DMS114 treated with DMSO at 0.1 percent for 48 hours (cell line): ENCODE results near the gene TTLL6.
"Not testable (repeated sequence)": the region's sequence is repeated elsewhere in the genome, so short reads cannot be mapped to it uniquely, and the experiment has no call there.

ENCODE experiments used
- DNase-seq: peaks from one replicate; lab custom pipeline; 2025; ENCODE audit not compliant: unreplicated experiment; lab: John Stamatoyannopoulos, UW

TTLL6 gene

DNA sequence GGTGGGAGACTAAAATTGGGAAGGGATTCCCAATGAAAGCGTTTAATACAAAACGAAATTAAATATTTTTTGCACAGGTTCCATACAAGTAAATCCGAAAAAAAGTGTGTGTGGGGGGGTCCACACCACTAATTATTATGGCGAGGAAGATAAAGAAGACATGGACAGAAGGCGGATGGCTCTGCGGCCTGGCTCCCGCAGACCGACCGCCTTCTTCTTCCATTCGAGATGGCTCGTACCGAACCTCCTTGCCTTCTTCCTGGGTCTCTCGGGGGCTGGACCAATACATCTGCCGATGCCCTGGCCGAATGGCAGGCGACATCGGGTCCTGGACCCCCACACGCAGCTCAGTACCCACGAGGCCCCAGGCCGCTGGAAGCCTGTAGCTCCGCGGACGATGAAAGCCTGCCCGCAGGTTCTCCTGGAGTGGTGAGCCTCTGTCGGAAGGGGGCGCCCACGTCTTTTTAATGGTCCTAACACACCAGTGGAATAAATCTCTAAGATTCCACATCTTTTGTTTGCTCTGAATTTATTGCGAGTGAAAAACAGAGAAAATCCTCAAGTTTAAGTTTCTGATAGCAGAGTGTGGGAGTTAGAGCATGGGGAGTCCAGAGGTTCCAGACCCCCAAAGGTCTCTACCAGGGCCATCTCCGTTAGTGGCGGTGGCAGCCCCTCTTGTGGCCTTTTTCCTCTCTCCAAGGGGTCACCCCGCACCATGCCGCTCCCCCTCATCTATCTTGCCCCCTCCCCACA, 92.6 kb downstream of the TTLL6 start:
- DNase-seq: peak; percentile 17

DNA sequence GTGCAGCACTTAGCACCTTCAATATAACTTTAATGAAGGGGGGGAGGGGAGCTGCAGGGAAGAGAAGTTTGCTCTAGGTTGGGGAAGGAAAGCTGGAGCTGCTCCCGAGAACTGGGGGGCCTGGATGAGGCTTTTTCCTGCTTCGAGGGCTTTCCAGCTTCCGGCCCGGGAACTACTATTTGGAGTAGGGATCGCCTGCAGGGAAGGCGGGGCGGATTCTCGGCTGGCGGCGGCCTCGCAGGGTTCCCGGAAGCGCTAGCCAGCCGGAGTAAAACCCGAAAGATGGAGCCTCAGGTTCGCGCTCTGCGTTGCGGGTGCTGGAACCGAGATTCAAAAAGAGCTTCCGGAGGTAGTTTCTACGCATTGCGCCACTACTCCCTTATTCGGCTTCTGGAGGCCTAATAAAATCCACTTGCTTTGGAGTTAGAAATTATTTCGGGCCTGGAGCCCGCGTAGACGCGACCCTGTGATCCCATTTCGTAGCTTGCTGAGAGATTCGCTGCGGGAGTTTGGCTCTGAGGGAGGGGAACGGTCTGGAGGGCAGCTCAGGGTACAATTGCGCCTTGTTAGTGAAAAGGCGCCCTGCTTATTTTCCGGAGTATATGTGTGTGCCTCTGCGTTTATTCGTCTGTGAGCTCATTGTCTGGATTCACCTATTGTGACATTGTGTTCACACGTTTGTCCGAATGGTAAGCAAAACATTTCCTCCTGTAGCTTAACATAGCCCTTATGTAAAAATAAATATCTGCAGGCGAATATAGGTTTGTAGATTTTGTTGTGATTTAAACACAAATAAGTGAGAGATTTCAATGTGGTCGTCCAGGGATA, 93.4 kb downstream of the TTLL6 start:
- no peak for DNase-seq

DNA sequence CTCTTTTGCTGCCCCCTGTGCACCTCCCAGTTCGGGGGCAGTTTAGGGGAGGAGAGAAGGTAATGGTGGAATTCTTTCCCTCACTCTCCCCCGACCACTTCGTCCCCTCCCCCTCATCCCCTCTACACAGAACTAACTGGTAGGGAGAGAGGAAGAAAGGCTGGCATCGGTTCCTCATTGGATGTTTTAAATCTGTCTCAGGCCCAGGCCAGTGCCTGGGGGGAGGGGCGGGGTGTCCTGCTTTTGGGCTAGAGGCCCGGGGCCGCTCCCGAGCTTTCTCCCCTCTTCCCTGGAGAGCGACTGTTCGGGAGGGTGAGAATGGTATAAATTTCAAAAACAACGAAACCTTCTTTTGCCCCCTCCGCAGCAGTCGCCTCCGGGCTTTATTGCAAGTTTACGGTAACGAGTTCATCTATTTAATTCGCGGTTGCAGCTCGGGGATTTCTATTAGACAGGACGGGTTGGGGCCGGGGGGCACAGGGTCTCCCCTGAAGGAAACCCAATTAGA, 94.1 kb downstream of the TTLL6 start, which contains the start of gene PRAC2:
Gene PRAC2 (plus strand): TSS at position 271 of the 508 bp plus-strand sequence. CDS start 1,226 bp downstream, outside the sequence.
- peak; percentile 11 for DNase-seq

DNA sequence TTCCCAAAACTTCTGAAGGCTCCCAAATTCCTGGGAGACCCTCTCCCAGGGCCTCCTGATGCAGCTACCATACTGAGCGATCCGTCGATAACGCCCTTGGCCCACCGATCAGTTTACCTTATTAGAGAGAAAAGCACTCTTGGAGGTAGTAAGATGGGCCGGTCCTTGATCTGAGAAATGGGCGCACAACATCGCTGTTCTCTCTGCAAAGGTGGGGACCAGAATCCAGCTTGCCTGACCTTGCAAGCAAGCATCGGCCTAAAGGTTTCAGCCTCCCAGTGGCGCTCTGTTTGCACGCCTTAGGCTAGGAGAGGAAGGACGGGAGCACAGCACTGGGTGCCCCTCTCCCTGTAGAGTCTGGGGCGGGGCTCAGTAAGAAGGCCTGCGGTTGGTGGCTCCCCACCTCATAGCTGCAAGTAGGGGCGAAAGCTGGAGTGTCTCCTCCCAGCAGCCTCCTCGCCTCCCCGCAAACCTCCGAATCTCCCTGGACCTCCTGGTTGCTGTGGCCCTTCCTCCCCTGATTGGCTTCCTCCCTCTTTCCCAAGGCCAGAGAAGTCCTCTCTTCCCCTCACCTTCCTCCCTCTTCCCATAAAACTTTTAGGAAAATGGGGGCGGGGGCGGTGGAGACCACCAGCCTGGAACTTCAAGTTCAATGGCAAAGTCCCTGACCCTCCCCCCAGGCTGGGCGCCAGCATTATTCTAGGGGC, 94.7 kb downstream of the TTLL6 start, which contains the start of gene PRAC1:
Gene PRAC1 (minus strand): TSS at position 318 of the 707 bp plus-strand sequence. CDS start 126 bp downstream, at position 192.
- DNase-seq: no peak

DNA sequence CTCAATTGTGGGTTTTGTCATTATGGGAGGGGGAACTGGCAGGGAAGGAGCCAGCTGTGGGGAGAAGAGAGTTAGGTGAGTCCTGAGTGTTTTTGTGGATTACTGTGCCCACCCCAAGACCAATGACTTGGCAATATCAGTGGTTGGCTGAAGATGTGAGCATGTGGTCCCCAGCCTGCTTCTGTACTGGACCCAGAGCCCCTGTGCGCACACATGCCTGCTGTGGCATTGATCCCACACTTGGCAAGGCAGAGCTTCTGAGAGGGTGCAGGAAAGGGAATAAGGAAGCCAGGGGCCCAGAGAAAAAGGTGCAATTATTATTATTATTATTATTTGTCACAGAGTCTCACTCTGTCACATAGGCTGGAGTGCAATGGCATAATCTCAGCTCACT, 96.0 kb downstream of the TTLL6 start:
- DNase-seq: no peak

DNA sequence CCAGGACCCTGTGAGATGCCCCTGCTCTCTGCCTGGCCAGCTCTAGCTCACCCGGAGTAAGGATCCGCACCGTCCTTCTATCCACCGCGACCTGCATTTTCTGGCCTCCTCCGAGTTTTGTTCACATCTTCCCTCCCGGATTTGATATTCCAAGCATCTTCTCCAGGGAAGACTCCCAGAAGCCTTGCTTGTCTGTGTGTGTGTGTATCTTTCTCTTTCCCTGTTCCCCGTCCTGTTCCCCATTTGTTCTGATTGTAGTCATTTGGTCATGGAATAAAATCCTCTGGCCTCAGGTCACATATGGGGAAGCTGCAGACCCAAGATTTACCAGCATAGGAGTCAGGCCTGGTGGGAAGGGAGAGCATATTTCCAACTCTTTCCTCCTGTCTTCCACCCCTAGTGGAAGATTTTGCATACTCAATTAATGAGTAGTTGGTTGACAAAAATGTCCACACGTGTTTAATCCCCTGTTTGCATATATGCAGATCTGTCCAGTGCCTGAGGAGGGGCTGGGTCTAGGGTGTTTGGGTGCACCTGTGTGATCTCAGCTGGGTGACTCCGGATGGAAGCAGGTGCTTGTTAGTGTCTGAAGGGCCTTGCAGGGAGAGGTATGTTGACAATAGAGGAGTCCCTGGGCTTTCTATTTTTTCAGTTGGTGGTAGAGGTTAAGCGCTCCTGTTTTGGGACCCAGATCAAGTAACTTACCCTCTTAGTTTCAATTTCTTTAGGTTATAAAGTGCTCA, 96.6 kb downstream of the TTLL6 start:
- no peak for DNase-seq

DNA sequence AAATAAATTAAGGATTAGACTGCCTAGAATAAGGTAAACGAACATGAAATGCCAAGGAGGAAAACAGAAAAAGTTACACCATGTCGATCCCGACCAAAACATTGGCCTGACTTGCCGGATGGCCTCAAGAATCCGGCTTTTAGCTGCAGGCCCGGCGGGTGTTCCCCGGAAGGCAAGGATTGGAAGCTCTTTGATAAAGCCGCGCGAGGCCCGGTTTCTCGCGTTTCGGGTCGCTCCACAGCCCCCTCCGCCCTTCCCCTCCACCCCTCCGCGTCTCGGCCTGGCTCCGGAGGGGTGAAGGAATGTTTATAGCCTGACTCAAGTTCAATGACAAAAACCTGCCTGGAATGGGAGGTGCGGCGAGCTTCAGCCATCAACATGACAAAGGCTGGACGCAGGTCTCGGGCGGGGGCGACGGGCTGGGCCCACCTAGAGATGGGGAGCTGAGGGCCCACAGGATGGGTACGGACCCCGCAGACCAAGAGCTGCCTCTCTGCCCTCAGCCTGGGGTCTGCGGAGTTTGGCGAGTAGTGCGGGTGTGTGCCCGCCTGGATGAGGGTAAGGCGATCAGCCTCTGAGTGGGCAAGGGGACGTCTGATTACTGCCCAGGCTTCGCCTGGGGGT, 97.3 kb downstream of the TTLL6 start:
- DNase-seq: no peak

DNA sequence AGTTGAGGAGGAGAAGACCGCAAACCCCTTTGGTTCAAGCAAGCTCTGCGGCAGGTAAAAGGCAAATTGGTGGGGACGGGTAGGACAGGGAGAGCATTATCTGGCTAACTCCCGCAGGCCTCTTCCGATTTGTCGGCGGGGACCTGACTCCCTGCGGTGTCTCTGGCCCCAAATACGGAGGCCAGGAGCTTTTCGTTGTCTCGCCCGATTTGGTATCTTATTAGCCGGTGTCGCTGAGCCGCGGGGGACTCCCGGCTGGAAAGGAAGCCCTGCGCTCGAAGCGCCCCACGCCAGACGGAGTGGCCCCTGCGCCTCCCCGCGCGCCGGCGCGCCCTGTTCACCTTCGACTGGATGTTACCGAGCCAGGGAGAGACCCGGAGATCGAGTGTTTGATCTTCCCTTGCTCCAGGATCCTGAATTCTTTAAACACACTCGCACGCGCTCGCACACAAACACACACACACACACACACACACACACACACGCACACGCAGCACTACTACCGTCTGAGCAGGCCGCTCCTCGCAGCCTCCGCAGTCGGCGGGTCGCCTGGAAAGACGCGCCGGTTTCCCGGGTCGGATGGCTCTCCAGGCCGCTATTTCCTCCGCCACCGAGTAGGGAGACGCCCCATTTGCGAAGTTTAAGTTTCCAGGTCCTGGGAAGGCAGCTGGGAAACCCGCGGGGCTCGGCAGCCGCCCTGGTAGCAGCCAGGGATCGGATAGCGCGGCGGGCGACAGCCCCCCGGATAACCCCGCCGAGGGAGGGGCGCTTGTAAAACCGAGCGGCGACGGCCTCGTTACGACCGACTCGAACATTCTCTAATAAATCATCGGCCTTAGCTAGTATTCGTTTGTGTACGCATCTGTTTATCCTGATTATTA, 98.0 kb downstream of the TTLL6 start:
- no peak for DNase-seq

DNA sequence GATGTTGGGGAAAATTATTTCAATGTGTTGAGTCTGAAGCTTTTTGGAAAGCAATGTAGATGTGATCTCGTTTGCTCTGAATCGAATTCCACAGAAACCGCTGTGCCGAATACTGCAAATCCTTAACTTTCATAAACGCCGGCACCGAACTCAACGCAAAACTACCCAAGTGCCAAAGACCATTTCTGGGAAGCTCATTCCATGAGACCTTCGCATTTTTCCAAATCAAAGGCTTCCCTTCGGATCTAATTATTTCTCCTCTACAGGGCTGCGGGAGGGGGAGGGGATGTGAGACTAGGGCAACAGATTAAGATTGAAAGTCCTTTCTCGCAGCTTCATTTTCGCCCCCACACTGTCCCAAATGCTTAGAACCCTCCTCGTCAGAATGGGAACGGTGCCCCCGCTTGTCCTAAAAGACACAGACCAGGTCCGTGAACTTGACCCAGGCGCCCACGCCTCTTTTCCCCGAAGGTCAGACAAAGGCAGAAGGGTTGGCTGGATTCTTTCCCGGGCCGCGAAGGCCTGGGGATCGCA, 98.7 kb downstream of the TTLL6 start:
- DNase-seq: no peak

DNA sequence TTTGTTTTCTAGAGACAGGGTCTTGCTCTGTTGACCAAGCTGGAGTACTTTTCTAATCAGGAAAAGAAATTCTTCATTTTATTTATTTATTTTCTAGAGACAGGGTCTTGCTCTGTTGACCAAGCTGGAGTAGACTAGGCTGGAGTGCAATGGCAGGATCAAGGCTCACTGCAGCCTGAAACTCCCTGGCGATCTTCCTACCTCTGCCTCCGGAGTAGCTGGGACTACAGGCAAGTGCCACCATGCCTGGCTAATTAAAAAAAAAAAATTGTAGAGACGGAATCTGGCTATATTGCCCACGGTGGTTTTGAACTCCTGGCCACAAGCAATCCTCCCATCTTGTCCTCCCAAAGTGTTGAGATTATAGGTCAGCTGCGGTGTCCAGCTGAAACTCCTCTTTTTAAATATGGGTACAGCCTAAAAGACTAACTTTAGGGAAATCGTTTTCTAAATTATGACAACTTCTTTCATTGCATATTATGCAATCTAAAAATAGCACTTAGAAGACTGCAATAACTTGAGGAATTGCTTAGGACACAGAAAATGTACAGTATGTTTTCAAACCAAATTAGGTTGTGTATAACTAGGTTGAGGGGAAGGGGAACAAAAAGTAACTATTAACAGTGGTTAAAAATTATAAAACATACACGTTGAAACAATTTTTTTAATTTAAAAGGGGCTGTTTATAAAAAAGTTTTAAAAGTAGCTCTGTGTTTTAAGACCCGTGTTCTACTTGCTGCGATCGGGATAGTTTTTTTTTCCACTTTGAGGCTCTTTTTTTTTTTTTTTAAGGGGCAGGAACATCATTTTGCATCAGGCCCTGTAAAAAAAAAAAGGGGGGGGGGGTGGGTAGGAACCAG, 99.4 kb downstream of the TTLL6 start:
- DNase-seq: no peak

DNA sequence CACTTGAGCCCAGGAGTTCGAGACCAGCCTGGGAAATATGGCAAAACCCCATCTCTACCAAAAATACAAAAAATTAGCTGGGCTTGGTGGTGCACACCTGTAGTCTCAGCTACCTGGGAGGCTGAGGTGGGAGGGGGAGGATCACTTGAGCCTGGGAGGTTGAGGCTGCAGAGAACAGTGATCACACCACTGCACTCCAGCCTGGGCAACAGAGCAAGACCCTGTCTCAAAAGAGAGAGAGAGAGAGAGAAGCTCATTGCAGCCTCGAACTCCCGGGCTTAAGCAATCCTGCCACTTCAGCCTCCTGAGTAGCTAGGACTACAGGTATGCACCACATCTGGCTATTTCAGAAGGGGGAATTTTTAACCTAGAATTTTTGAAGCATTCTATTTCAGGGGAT, 100.5 kb downstream of the TTLL6 start:
- DNase-seq: not testable (repeated sequence)

DNA sequence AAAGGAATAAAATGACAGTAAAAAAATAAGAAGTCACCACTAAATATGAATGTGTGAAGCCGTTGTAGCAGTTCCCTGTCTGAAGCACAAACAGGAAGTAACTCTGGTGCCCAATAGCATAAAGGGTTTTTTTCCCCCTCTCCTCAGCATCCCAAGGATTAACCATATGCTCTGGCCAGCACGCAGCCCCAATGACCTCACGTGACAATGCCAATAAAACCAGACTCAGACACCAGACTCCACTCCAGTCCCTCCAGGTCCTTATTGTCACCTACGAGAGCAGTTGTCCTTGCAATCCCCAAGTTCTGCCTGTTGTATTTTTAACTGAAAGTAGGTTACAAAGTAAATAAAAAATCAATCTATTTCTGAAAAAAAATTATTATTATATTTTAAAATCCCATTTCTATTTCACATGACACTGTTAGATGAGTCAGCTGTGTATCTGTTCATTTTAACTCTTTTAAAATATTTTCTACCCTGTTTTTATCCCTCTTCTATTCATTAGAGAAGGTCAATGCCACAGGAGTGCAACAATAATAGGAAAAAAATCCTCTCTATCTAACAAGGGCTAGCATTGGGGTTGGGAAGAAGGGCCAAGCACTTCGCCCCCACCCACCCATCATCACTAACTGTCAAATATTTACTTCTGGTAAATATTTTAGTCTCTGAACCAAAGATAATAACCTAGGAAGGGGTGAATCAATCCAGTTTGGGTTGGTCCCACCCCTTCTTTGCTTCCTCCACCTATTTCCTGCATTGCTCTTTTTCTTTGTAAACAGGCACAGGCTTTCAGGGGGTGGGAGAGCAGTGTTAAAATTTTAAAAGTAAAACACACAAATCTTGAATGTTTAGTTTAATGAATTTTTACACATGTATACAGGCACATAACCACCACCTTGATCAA, 101.3 kb downstream of the TTLL6 start:
- no peak for DNase-seq
